A549 (cell line): Measurements from ENCODE around the gene SHANK3.

Source experiments
- POLR2A ChIP-seq: IDR thresholded peaks from 2 replicates; pipeline ENCODE4 v1.6.1; 2012; ENCODE audit warnings: mild to moderate bottlenecking, low read length
- RAD21 ChIP-seq, 2 experiments: fragments of >200 bp in 1 of 2; sonication (Bioruptor Twin) in 1 of 2; formaldehyde crosslinking in 1 of 2; IDR thresholded peaks in 1 of 2; conservative IDR thresholded peaks in 1 of 2; 2 replicates in 1 of 2; 3 replicates in 1 of 2; pipeline ENCODE4 v1.6.1; 2012 to 2018; ENCODE audit warnings: inconsistent platforms in 1 of 2
- SREBF2 ChIP-seq: fragments of 450-650 bp; IDR thresholded peaks from 2 replicates; pipeline ENCODE4 v1.6.1; 2014; ENCODE audit warnings: mild to moderate bottlenecking, moderate library complexity
- TF ChIP-seq, protein P1 (sequence below): fragments of >200 bp; sonication (Bioruptor Twin); formaldehyde crosslinking; IDR thresholded peaks from 3 replicates; pipeline ENCODE4 v1.5.1; 2016
- TF ChIP-seq, protein P2 (sequence below): fragments of 200-600 bp; sonication (generic); IDR thresholded peaks from 2 replicates; pipeline ENCODE4 v1.6.1; 2016; ENCODE audit warnings: antibody characterized with exemption, mild to moderate bottlenecking, moderate library complexity
- TF ChIP-seq, protein P3 (sequence below): IDR thresholded peaks from 2 replicates; pipeline ENCODE4 v1.6.1; 2012

DNA sequence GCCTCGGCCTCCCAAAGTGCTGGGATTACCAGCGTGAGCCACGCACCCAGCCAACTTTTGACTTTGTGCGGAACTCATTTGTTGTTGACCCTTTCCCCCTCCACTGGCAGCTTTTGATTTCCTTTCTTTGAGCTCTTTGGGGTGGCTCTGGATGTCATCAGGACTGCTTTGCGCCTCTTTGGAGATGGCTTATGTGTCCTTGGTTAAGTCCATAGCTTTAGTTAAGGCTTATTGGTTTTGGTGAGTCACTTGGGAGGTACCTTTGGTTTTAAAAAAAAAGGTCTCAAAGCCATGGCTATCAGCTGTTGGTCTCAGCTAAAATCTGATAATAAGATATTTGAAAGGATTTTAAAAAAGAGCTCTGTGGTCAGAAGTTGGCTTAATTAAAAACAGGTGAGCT is 39.5 kb upstream of the SHANK3 start:
- TF ChIP-seq, protein P1, sequence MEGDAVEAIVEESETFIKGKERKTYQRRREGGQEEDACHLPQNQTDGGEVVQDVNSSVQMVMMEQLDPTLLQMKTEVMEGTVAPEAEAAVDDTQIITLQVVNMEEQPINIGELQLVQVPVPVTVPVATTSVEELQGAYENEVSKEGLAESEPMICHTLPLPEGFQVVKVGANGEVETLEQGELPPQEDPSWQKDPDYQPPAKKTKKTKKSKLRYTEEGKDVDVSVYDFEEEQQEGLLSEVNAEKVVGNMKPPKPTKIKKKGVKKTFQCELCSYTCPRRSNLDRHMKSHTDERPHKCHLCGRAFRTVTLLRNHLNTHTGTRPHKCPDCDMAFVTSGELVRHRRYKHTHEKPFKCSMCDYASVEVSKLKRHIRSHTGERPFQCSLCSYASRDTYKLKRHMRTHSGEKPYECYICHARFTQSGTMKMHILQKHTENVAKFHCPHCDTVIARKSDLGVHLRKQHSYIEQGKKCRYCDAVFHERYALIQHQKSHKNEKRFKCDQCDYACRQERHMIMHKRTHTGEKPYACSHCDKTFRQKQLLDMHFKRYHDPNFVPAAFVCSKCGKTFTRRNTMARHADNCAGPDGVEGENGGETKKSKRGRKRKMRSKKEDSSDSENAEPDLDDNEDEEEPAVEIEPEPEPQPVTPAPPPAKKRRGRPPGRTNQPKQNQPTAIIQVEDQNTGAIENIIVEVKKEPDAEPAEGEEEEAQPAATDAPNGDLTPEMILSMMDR = no peak
- TF ChIP-seq, protein P2, sequence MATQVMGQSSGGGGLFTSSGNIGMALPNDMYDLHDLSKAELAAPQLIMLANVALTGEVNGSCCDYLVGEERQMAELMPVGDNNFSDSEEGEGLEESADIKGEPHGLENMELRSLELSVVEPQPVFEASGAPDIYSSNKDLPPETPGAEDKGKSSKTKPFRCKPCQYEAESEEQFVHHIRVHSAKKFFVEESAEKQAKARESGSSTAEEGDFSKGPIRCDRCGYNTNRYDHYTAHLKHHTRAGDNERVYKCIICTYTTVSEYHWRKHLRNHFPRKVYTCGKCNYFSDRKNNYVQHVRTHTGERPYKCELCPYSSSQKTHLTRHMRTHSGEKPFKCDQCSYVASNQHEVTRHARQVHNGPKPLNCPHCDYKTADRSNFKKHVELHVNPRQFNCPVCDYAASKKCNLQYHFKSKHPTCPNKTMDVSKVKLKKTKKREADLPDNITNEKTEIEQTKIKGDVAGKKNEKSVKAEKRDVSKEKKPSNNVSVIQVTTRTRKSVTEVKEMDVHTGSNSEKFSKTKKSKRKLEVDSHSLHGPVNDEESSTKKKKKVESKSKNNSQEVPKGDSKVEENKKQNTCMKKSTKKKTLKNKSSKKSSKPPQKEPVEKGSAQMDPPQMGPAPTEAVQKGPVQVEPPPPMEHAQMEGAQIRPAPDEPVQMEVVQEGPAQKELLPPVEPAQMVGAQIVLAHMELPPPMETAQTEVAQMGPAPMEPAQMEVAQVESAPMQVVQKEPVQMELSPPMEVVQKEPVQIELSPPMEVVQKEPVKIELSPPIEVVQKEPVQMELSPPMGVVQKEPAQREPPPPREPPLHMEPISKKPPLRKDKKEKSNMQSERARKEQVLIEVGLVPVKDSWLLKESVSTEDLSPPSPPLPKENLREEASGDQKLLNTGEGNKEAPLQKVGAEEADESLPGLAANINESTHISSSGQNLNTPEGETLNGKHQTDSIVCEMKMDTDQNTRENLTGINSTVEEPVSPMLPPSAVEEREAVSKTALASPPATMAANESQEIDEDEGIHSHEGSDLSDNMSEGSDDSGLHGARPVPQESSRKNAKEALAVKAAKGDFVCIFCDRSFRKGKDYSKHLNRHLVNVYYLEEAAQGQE = no peak
- TF ChIP-seq RAD21 (conservative IDR thresholded peaks at IDR 0.05 in 1 of 2, IDR thresholded peaks at IDR 0.05 in 1 of 2) (no peak), SREBF2 (no peak), POLR2A (no peak)
- TF ChIP-seq, protein P3, sequence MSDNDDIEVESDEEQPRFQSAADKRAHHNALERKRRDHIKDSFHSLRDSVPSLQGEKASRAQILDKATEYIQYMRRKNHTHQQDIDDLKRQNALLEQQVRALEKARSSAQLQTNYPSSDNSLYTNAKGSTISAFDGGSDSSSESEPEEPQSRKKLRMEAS = no peak
